Measurements from ENCODE around the gene MEA1. TPM values are rescaled to one million over a fixed set of nuclear protein-coding genes. Genes with fewer than 3 reads are reported as not detected.

The MEA1 gene
- 10 to 100 TPM; 25.0 to 33.5 (median 25.9) TPM for total RNA-seq

DNA sequence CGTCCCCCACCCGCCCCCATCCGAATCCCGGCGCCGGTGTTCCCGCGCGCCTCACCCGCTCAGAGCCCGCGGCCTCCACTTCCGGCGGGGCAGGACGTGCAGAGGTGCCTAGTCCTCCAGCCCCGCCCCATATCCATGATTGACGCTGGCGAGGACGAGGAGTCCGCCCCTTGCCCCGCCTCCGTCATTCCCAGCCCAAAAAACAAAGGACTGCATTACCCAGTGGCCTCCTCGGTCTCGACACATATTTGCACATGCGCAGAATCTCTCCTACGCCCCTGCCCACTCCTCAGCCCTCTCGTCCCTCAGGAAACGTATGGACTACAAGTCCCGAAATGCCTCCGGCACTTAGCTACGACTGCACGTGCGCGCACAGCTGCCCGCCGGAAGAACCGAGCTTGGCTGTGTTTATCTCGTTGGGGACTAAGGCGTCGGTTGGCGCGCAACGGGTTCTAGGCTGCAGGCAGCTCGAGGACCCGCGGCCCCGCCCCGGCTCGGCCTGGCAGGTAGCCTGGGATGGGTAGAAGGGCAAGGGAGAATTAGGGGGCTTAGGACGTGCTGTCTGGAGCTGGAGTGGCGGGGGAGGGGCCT lies at the start of gene MEA1, which contains the start of gene KLHDC3:
MEA1 (minus strand) TSS at position 104 of the 591 bp plus-strand sequence. CDS start 133 bp downstream, outside the sequence.
KLHDC3 (plus strand) TSS at position 407 of the 591 bp plus-strand sequence. CDS start 2,944 bp downstream, outside the sequence.
- peak; percentile 66 for TF ChIP-seq POLR2A (IDR thresholded peaks at IDR 0.05)
- TF ChIP-seq, protein P1, sequence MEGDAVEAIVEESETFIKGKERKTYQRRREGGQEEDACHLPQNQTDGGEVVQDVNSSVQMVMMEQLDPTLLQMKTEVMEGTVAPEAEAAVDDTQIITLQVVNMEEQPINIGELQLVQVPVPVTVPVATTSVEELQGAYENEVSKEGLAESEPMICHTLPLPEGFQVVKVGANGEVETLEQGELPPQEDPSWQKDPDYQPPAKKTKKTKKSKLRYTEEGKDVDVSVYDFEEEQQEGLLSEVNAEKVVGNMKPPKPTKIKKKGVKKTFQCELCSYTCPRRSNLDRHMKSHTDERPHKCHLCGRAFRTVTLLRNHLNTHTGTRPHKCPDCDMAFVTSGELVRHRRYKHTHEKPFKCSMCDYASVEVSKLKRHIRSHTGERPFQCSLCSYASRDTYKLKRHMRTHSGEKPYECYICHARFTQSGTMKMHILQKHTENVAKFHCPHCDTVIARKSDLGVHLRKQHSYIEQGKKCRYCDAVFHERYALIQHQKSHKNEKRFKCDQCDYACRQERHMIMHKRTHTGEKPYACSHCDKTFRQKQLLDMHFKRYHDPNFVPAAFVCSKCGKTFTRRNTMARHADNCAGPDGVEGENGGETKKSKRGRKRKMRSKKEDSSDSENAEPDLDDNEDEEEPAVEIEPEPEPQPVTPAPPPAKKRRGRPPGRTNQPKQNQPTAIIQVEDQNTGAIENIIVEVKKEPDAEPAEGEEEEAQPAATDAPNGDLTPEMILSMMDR (IDR thresholded peaks at IDR 0.05 in 4 of 5, conservative IDR thresholded peaks at IDR 0.05 in 1 of 5) = no peak
- ATAC-seq (peak; percentile 94 to 97), DNase-seq (peak; percentile 100)
- Histone ChIP-seq H3K4me3 (peak within 1 kb of the TSS; percentile 77 to 90 (median 82)), H3K4me1 (peaks cover 54 to 59% of the 10 kb centered on the region in 2 donors), H3K36me3 (peaks cover 0 to 53% of the 10 kb centered on the region in 2 donors), H3K9me3 (no peaks in the 10 kb centered on the region), H3K27ac (peak within 1 kb of the TSS; percentile 95 to 98 (median 98)), H3K27me3 (no peaks in the 10 kb centered on the region)
- intact Hi-C loops (cut with DNase I; ENCODE audit: low total_unique reads) = loop anchor here (1.0 to 10.0 kb wide), 7 partner anchors 21 to 1279 kb away; partner anchors contain the start of genes KLC4, MRPL2, MRPS10 and PPP2R5D
- in situ Hi-C loops (cut with MboI; ENCODE audit: low sequenced_read_pairs in 4 of 4) = loop anchor here in 1 of 4 donors (10.0 kb wide), 1 partner anchor 449 kb away; the partner anchor contains the start of gene UBR2

DNA sequence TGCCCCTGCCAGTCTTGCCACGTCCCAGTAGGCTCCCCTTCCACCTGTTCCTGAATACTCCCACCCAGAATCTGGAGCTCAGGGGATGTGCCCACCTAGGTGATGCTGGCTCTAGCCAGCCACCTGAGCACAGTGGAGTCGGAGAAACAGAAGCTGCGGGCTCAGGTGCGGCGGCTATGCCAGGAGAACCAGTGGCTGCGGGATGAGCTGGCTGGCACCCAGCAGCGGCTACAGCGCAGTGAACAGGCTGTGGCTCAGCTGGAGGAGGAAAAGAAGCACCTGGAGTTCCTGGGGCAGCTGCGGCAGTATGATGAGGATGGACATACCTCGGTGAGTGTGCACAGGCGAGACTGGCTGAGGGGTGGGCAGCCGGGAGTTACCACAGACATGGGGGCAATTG lies 49.1 kb upstream of the MEA1 start:
- no peak for TF ChIP-seq POLR2A (IDR thresholded peaks at IDR 0.05)
- TF ChIP-seq, protein P1 (IDR thresholded peaks at IDR 0.05 in 4 of 5, conservative IDR thresholded peaks at IDR 0.05 in 1 of 5) = no peak
- in situ Hi-C loops (cut with MboI; ENCODE audit: low sequenced_read_pairs in 4 of 4) (no loop called here), intact Hi-C loops (cut with DNase I; ENCODE audit: low total_unique reads) (no loop called here)
- no peak overlapping the region for H3K27ac ChIP-seq
- H3K27me3 ChIP-seq = no peaks in the 10 kb centered on the region
- ATAC-seq (no peak), DNase-seq (no peak)
- H3K4me3 ChIP-seq = no peak overlapping the region
- H3K4me1 ChIP-seq = peaks cover 21 to 23% of the 10 kb centered on the region in 2 donors
- H3K9me3 ChIP-seq = no peaks in the 10 kb centered on the region
- peaks cover 0 to 49% of the 10 kb centered on the region in 2 donors for H3K36me3 ChIP-seq

DNA sequence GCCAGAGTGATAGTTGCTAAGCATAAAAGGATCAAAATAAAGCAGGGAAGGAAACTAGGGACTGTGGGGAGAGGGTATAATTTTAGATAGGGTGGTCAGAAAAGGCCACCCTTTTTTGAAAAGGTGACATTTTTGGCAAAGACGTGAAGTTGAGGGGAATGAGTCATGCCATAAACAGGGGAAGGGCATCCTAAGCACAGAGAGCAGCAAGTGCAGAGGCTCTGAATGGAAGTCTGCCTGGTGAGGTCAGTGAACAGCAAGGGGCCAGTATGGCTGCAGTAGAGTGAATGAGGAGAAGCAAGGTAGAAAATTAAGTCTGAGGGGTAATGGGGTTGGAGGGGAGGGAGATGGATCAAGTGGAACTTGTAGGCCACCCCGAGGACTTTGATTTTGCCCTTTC lies 48.1 kb upstream of the MEA1 start:
- TF ChIP-seq, protein P1 (IDR thresholded peaks at IDR 0.05 in 4 of 5, conservative IDR thresholded peaks at IDR 0.05 in 1 of 5) = no peak
- TF ChIP-seq POLR2A (IDR thresholded peaks at IDR 0.05) = no peak
- DNase-seq (no peak), ATAC-seq (no peak)
- no peaks in the 10 kb centered on the region for H3K9me3 ChIP-seq
- intact Hi-C loops (cut with DNase I; ENCODE audit: low total_unique reads) = no loop called here
- peaks cover 21 to 29% of the 10 kb centered on the region in 2 donors for H3K4me1 ChIP-seq
- H3K36me3 ChIP-seq = peaks cover 0 to 52% of the 10 kb centered on the region in 2 donors
- no peaks in the 10 kb centered on the region for H3K27me3 ChIP-seq
- in situ Hi-C loops (cut with MboI; ENCODE audit: low sequenced_read_pairs in 4 of 4) = no loop called here
- no peak overlapping the region for H3K4me3 ChIP-seq
- no peak overlapping the region for H3K27ac ChIP-seq

DNA sequence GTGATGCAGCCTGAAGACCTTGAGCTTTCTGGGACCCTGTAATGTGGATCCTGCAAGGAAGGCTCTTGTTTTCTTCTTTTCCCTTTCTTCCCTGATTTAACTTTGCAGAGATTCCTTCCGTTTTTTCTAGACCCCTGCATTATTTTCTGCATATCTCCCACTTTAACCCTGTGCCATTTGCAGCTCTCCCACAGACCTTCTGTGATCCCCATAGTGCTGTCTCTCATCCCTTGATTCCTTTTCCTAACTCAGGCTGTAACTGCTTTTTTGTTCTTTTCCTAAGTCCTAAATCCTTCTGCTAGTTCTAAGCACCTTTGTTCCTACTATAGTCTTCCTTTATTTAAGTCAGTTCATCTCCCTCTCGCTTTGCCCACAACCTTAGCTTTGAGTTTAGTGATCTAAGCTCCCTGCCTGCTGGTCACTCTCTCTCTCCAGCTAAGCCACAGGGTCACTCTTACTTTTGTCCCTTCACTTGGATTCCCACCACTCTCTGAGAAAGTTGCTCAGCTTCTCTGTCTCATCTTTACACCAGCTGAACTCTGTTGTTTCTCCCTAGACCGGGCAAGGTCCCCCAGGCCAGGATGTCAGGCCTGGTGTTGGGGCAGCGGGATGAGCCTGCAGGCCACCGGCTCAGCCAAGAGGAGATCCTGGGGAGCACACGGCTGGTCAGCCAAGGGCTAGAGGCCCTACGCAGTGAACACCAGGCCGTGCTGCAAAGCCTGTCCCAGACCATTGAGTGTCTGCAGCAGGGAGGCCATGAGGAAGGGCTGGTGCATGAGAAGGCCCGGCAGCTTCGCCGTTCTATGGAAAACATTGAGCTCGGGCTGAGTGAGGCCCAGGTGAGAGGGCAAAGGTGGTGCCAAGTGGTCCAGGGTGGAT lies 47.2 kb upstream of the MEA1 start:
- peak overlapping the region in 3 of 4 donors; percentile 87 to 98 (median 87) for H3K4me3 ChIP-seq
- in situ Hi-C loops (cut with MboI; ENCODE audit: low sequenced_read_pairs in 4 of 4) = no loop called here
- H3K9me3 ChIP-seq = no peaks in the 10 kb centered on the region

More for the DNA sequence above, 47.2 kb upstream of the MEA1 start:
- peaks cover 21 to 29% of the 10 kb centered on the region in 2 donors for H3K4me1 ChIP-seq
- TF ChIP-seq, protein P1 (IDR thresholded peaks at IDR 0.05 in 4 of 5, conservative IDR thresholded peaks at IDR 0.05 in 1 of 5) = no peak
- TF ChIP-seq POLR2A (IDR thresholded peaks at IDR 0.05) = no peak
- ATAC-seq (no peak), DNase-seq (no peak)
- intact Hi-C loops (cut with DNase I; ENCODE audit: low total_unique reads) = no loop called here
- H3K27me3 ChIP-seq = no peaks in the 10 kb centered on the region
- peaks cover 0 to 52% of the 10 kb centered on the region in 2 donors for H3K36me3 ChIP-seq
- peak overlapping the region; percentile 90 to 99 (median 95) for H3K27ac ChIP-seq
